Raji (cell line): ENCODE data around the gene MICU1.

Source experiments
- POLR2A ChIP-seq: IDR thresholded peaks from 2 replicates; pipeline ENCODE4 v1.6.1; 2011; ENCODE audit warnings: low read depth, low read length, control low read depth; ENCODE audit not compliant: insufficient read depth

The MICU1 gene, protein sequence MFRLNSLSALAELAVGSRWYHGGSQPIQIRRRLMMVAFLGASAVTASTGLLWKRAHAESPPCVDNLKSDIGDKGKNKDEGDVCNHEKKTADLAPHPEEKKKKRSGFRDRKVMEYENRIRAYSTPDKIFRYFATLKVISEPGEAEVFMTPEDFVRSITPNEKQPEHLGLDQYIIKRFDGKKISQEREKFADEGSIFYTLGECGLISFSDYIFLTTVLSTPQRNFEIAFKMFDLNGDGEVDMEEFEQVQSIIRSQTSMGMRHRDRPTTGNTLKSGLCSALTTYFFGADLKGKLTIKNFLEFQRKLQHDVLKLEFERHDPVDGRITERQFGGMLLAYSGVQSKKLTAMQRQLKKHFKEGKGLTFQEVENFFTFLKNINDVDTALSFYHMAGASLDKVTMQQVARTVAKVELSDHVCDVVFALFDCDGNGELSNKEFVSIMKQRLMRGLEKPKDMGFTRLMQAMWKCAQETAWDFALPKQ

GRCh38 chr10:72625608-72626443 is at the start of gene MICU1:
Gene MICU1, minus strand, starts transcription at chr10:72626079. Its CDS starts 59,286 bp downstream, at chr10:72566793.
- peak; percentile 94 for TF ChIP-seq POLR2A

GRCh38 chr10:72673280-72673679 is 47.4 kb upstream of the MICU1 start:
- TF ChIP-seq POLR2A = no peak

DNA sequence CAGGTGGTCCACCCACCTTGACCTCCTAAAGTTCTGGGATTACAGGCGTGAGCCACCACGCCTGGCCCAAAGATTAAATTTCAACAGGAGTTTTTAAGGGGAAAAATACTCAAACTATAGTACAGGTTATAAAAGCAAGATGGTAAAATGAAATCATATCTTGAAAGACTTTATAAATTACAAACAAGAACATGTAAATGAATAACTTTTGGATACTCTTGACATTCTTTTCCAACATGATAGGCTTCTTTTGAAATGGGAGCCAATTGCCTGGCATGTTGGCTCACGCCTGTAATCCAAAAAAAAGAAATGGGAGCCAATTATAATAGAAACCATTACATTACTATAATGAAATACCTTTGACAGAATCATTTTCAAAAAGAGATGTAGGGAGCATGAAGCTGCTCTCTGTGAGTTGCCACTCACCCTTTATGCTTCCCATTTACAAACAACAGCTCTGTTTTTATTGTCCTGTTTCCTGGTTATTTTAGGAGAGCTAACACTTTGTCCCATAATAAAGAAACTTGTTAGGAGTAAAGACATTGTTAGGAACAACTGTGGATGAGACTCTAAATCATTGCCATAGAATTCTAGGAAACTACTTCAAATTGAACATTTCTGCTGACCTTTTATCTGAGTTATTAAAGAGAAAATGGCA is 41.5 kb upstream of the MICU1 start:
- TF ChIP-seq POLR2A = no peak

- no peak for TF ChIP-seq POLR2A
Observed at GRCh38 chr10:72665925-72666324, 40.0 kb upstream of the MICU1 start.

GRCh38 chr10:72663971-72664370 is 38.1 kb upstream of the MICU1 start:
- no peak for TF ChIP-seq POLR2A

DNA sequence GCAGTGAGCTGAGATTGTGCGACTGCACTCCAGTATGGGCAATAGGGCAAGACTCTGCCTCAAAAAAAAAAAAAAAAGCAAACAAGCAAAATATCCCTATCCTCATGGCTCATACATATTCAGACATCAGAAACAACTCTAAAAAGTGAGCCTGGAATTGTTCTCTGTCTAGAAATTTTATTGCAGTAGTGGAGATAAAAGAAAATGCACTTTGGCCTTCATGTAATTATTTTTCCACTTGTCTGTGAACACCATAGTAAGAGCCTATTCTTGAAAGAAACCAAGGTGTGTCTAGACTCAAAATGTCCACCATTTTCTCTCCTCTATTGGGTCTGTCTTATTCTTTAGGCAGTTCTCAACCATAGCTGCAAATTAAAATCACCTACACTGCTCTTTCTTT is 35.6 kb upstream of the MICU1 start:
- TF ChIP-seq POLR2A = no peak

DNA sequence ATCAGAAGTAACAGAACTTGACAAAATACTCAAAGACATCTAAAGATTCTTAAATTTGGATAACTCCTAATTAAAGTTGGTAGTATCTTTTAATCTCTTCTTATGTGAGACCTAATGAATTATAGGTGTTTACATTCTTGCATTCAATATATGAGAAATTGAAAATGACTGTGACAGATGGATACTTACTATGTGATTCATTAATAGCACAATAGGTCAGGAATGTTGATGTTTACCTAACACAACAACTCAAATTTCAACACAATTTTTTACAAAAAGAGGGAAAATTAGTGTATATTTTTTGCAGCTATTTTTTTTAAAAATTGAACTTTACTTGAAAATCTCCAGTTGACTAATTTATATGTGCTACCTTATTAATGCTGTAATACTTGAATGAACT is 34.3 kb upstream of the MICU1 start:
- no peak for TF ChIP-seq POLR2A

DNA sequence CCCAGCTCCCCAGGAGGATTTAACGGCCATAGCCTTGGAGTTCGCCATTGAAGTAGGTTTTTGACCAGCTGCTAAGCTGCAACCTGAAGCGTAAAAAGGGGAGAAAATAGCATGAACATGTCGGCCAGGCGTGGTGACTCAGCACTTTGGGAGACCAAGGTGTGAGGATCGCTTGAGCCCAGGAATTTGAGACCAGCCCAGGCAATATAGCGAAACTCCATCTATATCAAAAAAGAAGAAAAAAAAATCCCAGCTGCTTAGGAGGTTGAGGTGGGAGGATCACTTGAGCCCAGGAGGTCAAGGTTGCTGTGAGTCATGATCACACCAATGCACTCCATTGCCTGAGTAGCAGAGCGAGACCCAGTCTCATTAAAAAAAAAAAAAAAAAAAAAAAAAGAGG is 33.8 kb upstream of the MICU1 start:
- no peak for TF ChIP-seq POLR2A

- no peak for TF ChIP-seq POLR2A
Observed at GRCh38 chr10:72658696-72659400, 33.0 kb upstream of the MICU1 start.

DNA sequence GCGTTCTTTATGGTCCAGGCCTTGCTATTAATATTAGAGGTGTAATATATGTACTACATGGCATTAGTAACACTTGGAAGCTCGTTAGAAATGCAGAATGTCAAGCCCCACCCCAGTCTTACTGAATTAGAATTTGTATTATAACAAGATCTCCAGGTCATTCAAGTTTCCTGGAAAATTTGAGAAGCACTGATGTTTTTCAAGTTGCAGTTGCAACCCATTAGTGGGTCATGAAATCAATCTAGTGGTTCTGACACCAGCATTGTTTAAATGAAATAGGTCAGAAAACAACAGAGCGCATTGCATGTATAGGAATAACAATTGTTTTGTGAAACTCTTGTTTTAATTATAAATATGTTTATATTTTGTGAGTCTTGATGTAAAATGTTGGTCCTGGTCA is 28.8 kb upstream of the MICU1 start:
- TF ChIP-seq POLR2A = no peak

- TF ChIP-seq POLR2A = no peak
Observed at GRCh38 chr10:72653383-72654096, 27.7 kb upstream of the MICU1 start.

- no peak for TF ChIP-seq POLR2A
Observed at GRCh38 chr10:72649291-72649690, 23.4 kb upstream of the MICU1 start.

GRCh38 chr10:72648301-72648700 is 22.4 kb upstream of the MICU1 start:
- TF ChIP-seq POLR2A = no peak

- no peak for TF ChIP-seq POLR2A
Observed at GRCh38 chr10:72645263-72645858, 19.5 kb upstream of the MICU1 start.
